ENCODE results near the gene NCOA3. TPM values are rescaled to one million over a fixed set of nuclear protein-coding genes. Genes with fewer than 3 reads are reported as not detected.

Gene NCOA3
- total RNA-seq, 2 donors from 2014 or later, result 22.9 to 23.6 TPM

- intact Hi-C loops (cut with DNase I, micrococcal nuclease), result loop anchor here in 1 of 2 donors (5.0 kb wide), 1 partner anchor 955 kb away; no protein-coding TSS in a partner anchor
- DNase-seq (no peak), ATAC-seq (no peak)
Observed at GRCh38 chr20:47667086-47667485, 165.4 kb downstream of the NCOA3 start.

GRCh38 chr20:47667531-47668312 is 166.0 kb downstream of the NCOA3 start:
- ATAC-seq, result no peak
- no peak for DNase-seq
- intact Hi-C loops (cut with DNase I, micrococcal nuclease), result loop anchor here in 1 of 2 donors (5.0 kb wide), 1 partner anchor 955 kb away; no protein-coding TSS in a partner anchor

- DNase-seq (no peak), ATAC-seq (no peak)
- intact Hi-C loops (cut with DNase I, micrococcal nuclease), result loop anchor here in 1 of 2 donors (5.0 kb wide), 1 partner anchor 954 kb away; no protein-coding TSS in a partner anchor
Observed at GRCh38 chr20:47668313-47669151, 166.8 kb downstream of the NCOA3 start.

- intact Hi-C loops (cut with DNase I, micrococcal nuclease), result loop anchor here in 1 of 2 donors (5.0 kb wide), 1 partner anchor 953 kb away; no protein-coding TSS in a partner anchor
- no peak for ATAC-seq
Observed at GRCh38 chr20:47669152-47669425, 167.4 kb downstream of the NCOA3 start.

GRCh38 chr20:47669489-47669888 is 167.8 kb downstream of the NCOA3 start:
- no peak for ATAC-seq
- intact Hi-C loops (cut with DNase I, micrococcal nuclease), result loop anchor here in 1 of 2 donors (5.0 kb wide), 1 partner anchor 953 kb away; no protein-coding TSS in a partner anchor

More at GRCh38 chr20:47669152-47669425, 167.4 kb downstream of the NCOA3 start:
- no peak for DNase-seq

GRCh38 chr20:47669927-47670890 is 168.5 kb downstream of the NCOA3 start:
- ATAC-seq, result no peak
- DNase-seq, result no peak
- intact Hi-C loops (cut with DNase I, micrococcal nuclease), result loop anchor here in 1 of 2 donors (5.0 kb wide), 1 partner anchor 952 kb away; no protein-coding TSS in a partner anchor

More at GRCh38 chr20:47669489-47669888, 167.8 kb downstream of the NCOA3 start:
- DNase-seq, result no peak

GRCh38 chr20:47670913-47671312 is 169.2 kb downstream of the NCOA3 start:
- no peak for DNase-seq
- intact Hi-C loops (cut with DNase I, micrococcal nuclease), result no loop called here

GRCh38 chr20:47672166-47672565 is 170.5 kb downstream of the NCOA3 start:
- intact Hi-C loops (cut with DNase I, micrococcal nuclease), result no loop called here
- ATAC-seq (no peak), DNase-seq (no peak)

More at GRCh38 chr20:47670913-47671312, 169.2 kb downstream of the NCOA3 start:
- no peak for ATAC-seq

- ATAC-seq (no peak), DNase-seq (no peak)
- intact Hi-C loops (cut with DNase I, micrococcal nuclease), result no loop called here
Observed at GRCh38 chr20:47672886-47673670, 171.4 kb downstream of the NCOA3 start.

- no peak for ATAC-seq
- intact Hi-C loops (cut with DNase I, micrococcal nuclease), result no loop called here
Observed at GRCh38 chr20:47673671-47673955, 171.9 kb downstream of the NCOA3 start.

GRCh38 chr20:47674145-47674544 is 172.5 kb downstream of the NCOA3 start:
- intact Hi-C loops (cut with DNase I, micrococcal nuclease), result no loop called here
- no peak for ATAC-seq
- no peak for DNase-seq

More at GRCh38 chr20:47673671-47673955, 171.9 kb downstream of the NCOA3 start:
- no peak for DNase-seq

- intact Hi-C loops (cut with DNase I, micrococcal nuclease), result no loop called here
- no peak for ATAC-seq
- no peak for DNase-seq
Observed at GRCh38 chr20:47674686-47675085, 173.0 kb downstream of the NCOA3 start.

GRCh38 chr20:47675190-47676142 is 173.8 kb downstream of the NCOA3 start:
- no peak for ATAC-seq
- no peak for DNase-seq
- intact Hi-C loops (cut with DNase I, micrococcal nuclease), result no loop called here

GRCh38 chr20:47676219-47676721 is 174.6 kb downstream of the NCOA3 start:
- intact Hi-C loops (cut with DNase I, micrococcal nuclease), result no loop called here
- no peak for DNase-seq
- ATAC-seq, result no peak

GRCh38 chr20:47676912-47677634 is 175.4 kb downstream of the NCOA3 start:
- DNase-seq, result no peak
- intact Hi-C loops (cut with DNase I, micrococcal nuclease), result no loop called here
- no peak for ATAC-seq

Data from left colon (tissue), 2 donors.